ENCODE results near the gene GNAL. TPM values are rescaled to one million over a fixed set of nuclear protein-coding genes. Genes with fewer than 3 reads are reported as not detected.

Gene GNAL
- total and polyA plus RNA-seq, 10 donors: 0.74 to 5.7 (median 3.0) TPM

DNA sequence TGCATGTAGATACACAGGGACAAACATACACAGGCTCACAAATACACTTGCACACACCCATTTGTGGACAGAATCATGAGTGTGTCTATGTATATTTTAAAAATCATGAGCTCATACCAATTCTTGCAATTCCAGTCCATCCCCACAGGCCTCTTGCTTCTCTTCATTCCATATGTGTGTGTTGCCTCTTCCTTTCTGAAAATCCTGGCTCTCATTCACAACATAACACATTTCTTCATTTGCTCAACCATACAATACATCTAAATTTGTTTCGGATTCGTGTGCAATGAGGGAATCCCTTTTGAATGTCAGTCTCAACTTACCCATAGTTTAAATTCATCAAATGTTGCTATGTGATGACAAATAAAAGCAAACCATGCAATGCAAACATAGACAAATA is 51.4 kb downstream of the GNAL start:
- Histone ChIP-seq H3K4me1 (no peaks in the 10 kb centered on the region), H3K4me3 (no peak overlapping the region), H3K27me3 (replicated peaks in 1 of 7) (peaks cover 0 to 50% (median 4%) of the 10 kb centered on the region in 7 donors), H3K27ac (no peak overlapping the region), H3K36me3 (no peaks in the 10 kb centered on the region), H3K9me3 (no peaks in the 10 kb centered on the region)
- intact Hi-C loops (cut with DNase I; ENCODE audit: low total_unique reads): no loop called here
- no peak for DNase-seq
- WGBS, 5 donors: 87 to 92% (median 88%) methylated on average over 2 of the region's 2 CpGs
- no peak for TF ChIP-seq POLR2A (IDR thresholded peaks at IDR 0.05)

DNA sequence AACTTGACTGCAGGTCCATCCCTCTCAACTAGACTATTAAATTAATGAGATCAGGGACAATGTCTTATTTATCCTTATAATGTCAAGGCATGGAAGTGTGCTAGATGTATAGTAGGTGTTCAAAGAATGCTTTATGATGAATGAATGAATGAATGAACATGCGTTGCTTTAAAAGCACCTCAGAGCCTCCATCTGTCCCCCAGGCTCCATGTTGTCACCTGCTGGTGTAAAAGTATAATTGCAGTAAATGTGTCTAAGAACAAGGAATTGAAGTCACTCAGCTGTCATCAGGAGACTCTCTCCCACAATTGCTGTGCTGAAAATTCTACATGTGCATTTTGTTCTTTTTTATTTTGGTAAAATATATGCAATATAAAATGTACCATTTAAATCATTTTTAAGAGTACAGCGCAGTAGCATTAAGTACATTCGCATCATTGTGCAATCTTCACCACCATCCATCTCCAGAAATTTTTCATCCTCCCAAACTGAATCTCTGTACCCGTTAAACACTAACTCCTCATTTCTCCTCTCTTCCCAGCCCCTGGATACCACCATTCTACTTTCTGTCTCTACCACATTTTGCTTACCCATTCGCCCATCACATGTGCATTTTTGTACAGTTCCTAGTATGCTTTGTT is 52.6 kb downstream of the GNAL start:
- H3K4me3 ChIP-seq: no peak overlapping the region

GRCh38 chr18:11745521-11745920 is 56.5 kb downstream of the GNAL start:
- TF ChIP-seq POLR2A (IDR thresholded peaks at IDR 0.05) (no peak), POLR2AphosphoS5 (IDR thresholded peaks at IDR 0.05) (no peak), CTCF (IDR thresholded peaks at IDR 0.05 in 8 of 11, conservative IDR thresholded peaks at IDR 0.05 in 3 of 11) (no peak)
- Histone ChIP-seq H3K27me3 (replicated peaks in 1 of 7) (peaks cover 0 to 61% (median 5%) of the 10 kb centered on the region in 7 donors), H3K4me3 (no peak overlapping the region)

More for the DNA sequence above, 52.6 kb downstream of the GNAL start:
- peaks cover 0 to 52% (median 4%) of the 10 kb centered on the region in 7 donors for H3K27me3 ChIP-seq (replicated peaks in 1 of 7)
- H3K27ac ChIP-seq: no peak overlapping the region
- TF ChIP-seq POLR2AphosphoS5 (IDR thresholded peaks at IDR 0.05) (no peak), CTCF (IDR thresholded peaks at IDR 0.05 in 8 of 11, conservative IDR thresholded peaks at IDR 0.05 in 3 of 11) (peak in 8 of 11 experiments; percentile 5 to 53 (median 28))
- H3K4me1 ChIP-seq: no peaks in the 10 kb centered on the region
- H3K9me3 ChIP-seq: no peaks in the 10 kb centered on the region
- H3K36me3 ChIP-seq: no peaks in the 10 kb centered on the region
- DNase-seq: no peak
- 70 to 77% (median 71%) methylated on average over 5 of the region's 5 CpGs for WGBS, 5 donors
- intact Hi-C loops (cut with DNase I; ENCODE audit: low total_unique reads): no loop called here

DNA sequence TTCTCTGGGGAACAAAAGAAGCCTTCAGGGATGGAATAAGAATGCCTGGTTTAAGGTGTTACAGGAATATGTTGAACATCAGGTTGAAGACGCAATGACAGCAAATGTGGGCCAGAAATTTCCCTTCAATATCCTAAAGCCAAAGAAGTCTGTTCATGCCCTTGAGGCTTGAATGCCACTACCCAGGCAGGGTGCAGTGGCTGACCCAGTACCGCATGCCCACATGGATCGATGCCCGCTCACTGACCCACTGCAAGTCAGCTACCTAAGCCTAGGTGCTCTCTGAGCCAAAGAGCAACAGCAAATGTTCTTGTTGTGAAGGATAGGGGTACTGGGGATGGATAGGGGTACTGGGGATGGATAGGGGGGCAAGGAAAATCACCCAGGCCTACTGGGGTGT is 58.2 kb downstream of the GNAL start:
- no peak for TF ChIP-seq POLR2AphosphoS5 (IDR thresholded peaks at IDR 0.05)
- no peak for TF ChIP-seq POLR2A (IDR thresholded peaks at IDR 0.05)
- no peak for TF ChIP-seq CTCF (IDR thresholded peaks at IDR 0.05 in 8 of 11, conservative IDR thresholded peaks at IDR 0.05 in 3 of 11)
- H3K27me3 ChIP-seq (replicated peaks in 1 of 7): peaks cover 0 to 78% (median 23%) of the 10 kb centered on the region in 7 donors
- no peak overlapping the region for H3K27ac ChIP-seq
- 89 to 98% (median 95%) methylated on average over 4 of the region's 4 CpGs for WGBS, 5 donors
- DNase-seq: no peak
- no peak overlapping the region for H3K4me3 ChIP-seq
- no peaks in the 10 kb centered on the region for H3K36me3 ChIP-seq
- H3K4me1 ChIP-seq: peaks cover 5 to 13% (median 11%) of the 10 kb centered on the region in 6 donors
- intact Hi-C loops (cut with DNase I; ENCODE audit: low total_unique reads): no loop called here
- no peaks in the 10 kb centered on the region for H3K9me3 ChIP-seq

More at GRCh38 chr18:11745521-11745920, 56.5 kb downstream of the GNAL start:
- Histone ChIP-seq H3K9me3 (no peaks in the 10 kb centered on the region), H3K4me1 (no peaks in the 10 kb centered on the region), H3K27ac (no peak overlapping the region), H3K36me3 (no peaks in the 10 kb centered on the region)
- intact Hi-C loops (cut with DNase I; ENCODE audit: low total_unique reads): no loop called here
- no peak for DNase-seq
- WGBS, 5 donors: 84 to 91% (median 89%) methylated on average over 9 of the region's 9 CpGs

Measured in spleen (tissue), 11 donors.